Dendritic cell treated with granulocyte-macrophage colony-stimulating factor and Interleukin-4, amounts not matched to agents 40 ng/mL and 50 ng/mL, for 4 days (primary cell): ENCODE measurements around the gene PBX1.

Source experiments
- H3K27ac Mint-ChIP-seq: one replicate; pipeline ENCODE4 v1.8.0; 2022; ENCODE audit warnings: mild to moderate bottlenecking, mixed read lengths
- H3K27me3 Mint-ChIP-seq: one replicate; pipeline ENCODE4 v1.8.0; 2022; ENCODE audit warnings: mild to moderate bottlenecking, mixed read lengths
- H3K36me3 Mint-ChIP-seq: one replicate; pipeline ENCODE4 v1.8.0; 2022; ENCODE audit warnings: low read depth, mixed read lengths
- H3K4me1 Mint-ChIP-seq: one replicate; pipeline ENCODE4 v1.8.0; 2022; ENCODE audit warnings: low read depth, mixed read lengths
- H3K4me3 Mint-ChIP-seq: one replicate; pipeline ENCODE4 v1.8.0; 2022; ENCODE audit warnings: mild to moderate bottlenecking, moderate library complexity, mixed read lengths
- H3K9me3 Mint-ChIP-seq: one replicate; pipeline ENCODE4 v1.8.0; 2022; ENCODE audit warnings: mixed read lengths
- intact Hi-C: fragments of 100-400 bp; cut with micrococcal nuclease; formaldehyde crosslinking; loops from one replicate; pipeline ENCODE4 v1.15.0; 2022

The PBX1 gene

GRCh38 chr1:164731161-164731876, 172.3 kb downstream of the PBX1 start:
- Mint-ChIP-seq H3K36me3 (no peaks in the 10 kb centered on the region), H3K4me3 (no peak overlapping the region), H3K4me1 (no peaks in the 10 kb centered on the region), H3K27me3 (peaks cover 36% of the 10 kb centered on the region), H3K27ac (no peak overlapping the region), H3K9me3 (no peaks in the 10 kb centered on the region)
- intact Hi-C loops = no loop called here

GRCh38 chr1:164733070-164733469, 174.1 kb downstream of the PBX1 start:
- H3K4me1 Mint-ChIP-seq = no peaks in the 10 kb centered on the region
- no peak overlapping the region for H3K27ac Mint-ChIP-seq
- no peaks in the 10 kb centered on the region for H3K36me3 Mint-ChIP-seq
- H3K4me3 Mint-ChIP-seq = no peak overlapping the region
- H3K27me3 Mint-ChIP-seq = peaks cover 33% of the 10 kb centered on the region
- H3K9me3 Mint-ChIP-seq = no peaks in the 10 kb centered on the region
- intact Hi-C loops = no loop called here

GRCh38 chr1:164733734-164734133, 174.8 kb downstream of the PBX1 start:
- H3K27ac Mint-ChIP-seq = no peak overlapping the region
- no peaks in the 10 kb centered on the region for H3K4me1 Mint-ChIP-seq
- no peak overlapping the region for H3K4me3 Mint-ChIP-seq
- intact Hi-C loops = no loop called here
- H3K36me3 Mint-ChIP-seq = no peaks in the 10 kb centered on the region
- peaks cover 31% of the 10 kb centered on the region for H3K27me3 Mint-ChIP-seq
- H3K9me3 Mint-ChIP-seq = no peaks in the 10 kb centered on the region

- Mint-ChIP-seq H3K4me3 (no peak overlapping the region), H3K4me1 (no peaks in the 10 kb centered on the region), H3K27me3 (peaks cover 24% of the 10 kb centered on the region), H3K9me3 (no peaks in the 10 kb centered on the region), H3K36me3 (no peaks in the 10 kb centered on the region), H3K27ac (no peak overlapping the region)
- intact Hi-C loops = no loop called here
These were observed 176.5 kb downstream of the PBX1 start for GRCh38 chr1:164735315-164736052.

GRCh38 chr1:164736137-164736536, 177.2 kb downstream of the PBX1 start:
- no peak overlapping the region for H3K4me3 Mint-ChIP-seq
- no peak overlapping the region for H3K27ac Mint-ChIP-seq
- H3K27me3 Mint-ChIP-seq = peaks cover 21% of the 10 kb centered on the region
- H3K36me3 Mint-ChIP-seq = no peaks in the 10 kb centered on the region
- intact Hi-C loops = no loop called here
- no peaks in the 10 kb centered on the region for H3K9me3 Mint-ChIP-seq
- H3K4me1 Mint-ChIP-seq = no peaks in the 10 kb centered on the region

GRCh38 chr1:164739189-164739588, 180.2 kb downstream of the PBX1 start:
- Mint-ChIP-seq H3K9me3 (no peaks in the 10 kb centered on the region), H3K27me3 (peaks cover 7% of the 10 kb centered on the region), H3K27ac (no peak overlapping the region), H3K4me3 (no peak overlapping the region), H3K36me3 (no peaks in the 10 kb centered on the region), H3K4me1 (peaks cover 5% of the 10 kb centered on the region)
- intact Hi-C loops = no loop called here

- Mint-ChIP-seq H3K9me3 (no peaks in the 10 kb centered on the region), H3K36me3 (no peaks in the 10 kb centered on the region), H3K27ac (no peak overlapping the region), H3K27me3 (peaks cover 10% of the 10 kb centered on the region), H3K4me1 (peaks cover 9% of the 10 kb centered on the region), H3K4me3 (no peak overlapping the region)
- intact Hi-C loops = no loop called here
These were observed 181.1 kb downstream of the PBX1 start for GRCh38 chr1:164740000-164740526.

GRCh38 chr1:164742745-164743144, 183.8 kb downstream of the PBX1 start:
- no peak overlapping the region for H3K27ac Mint-ChIP-seq
- intact Hi-C loops = no loop called here
- H3K4me3 Mint-ChIP-seq = no peak overlapping the region
- H3K4me1 Mint-ChIP-seq = peaks cover 9% of the 10 kb centered on the region
- H3K9me3 Mint-ChIP-seq = no peaks in the 10 kb centered on the region
- no peaks in the 10 kb centered on the region for H3K36me3 Mint-ChIP-seq
- H3K27me3 Mint-ChIP-seq = peaks cover 7% of the 10 kb centered on the region

- Mint-ChIP-seq H3K36me3 (no peaks in the 10 kb centered on the region), H3K27ac (no peak overlapping the region), H3K9me3 (no peaks in the 10 kb centered on the region), H3K4me3 (no peak overlapping the region), H3K27me3 (peaks cover 11% of the 10 kb centered on the region), H3K4me1 (peaks cover 9% of the 10 kb centered on the region)
- intact Hi-C loops = no loop called here
These were observed 185.0 kb downstream of the PBX1 start for GRCh38 chr1:164743976-164744375.

GRCh38 chr1:164745736-164746135, 186.8 kb downstream of the PBX1 start:
- H3K9me3 Mint-ChIP-seq = no peaks in the 10 kb centered on the region
- H3K27me3 Mint-ChIP-seq = peaks cover 17% of the 10 kb centered on the region
- H3K27ac Mint-ChIP-seq = no peak overlapping the region
- H3K4me3 Mint-ChIP-seq = no peak overlapping the region
- H3K4me1 Mint-ChIP-seq = peaks cover 9% of the 10 kb centered on the region
- intact Hi-C loops = no loop called here
- no peaks in the 10 kb centered on the region for H3K36me3 Mint-ChIP-seq

- peaks cover 17% of the 10 kb centered on the region for H3K27me3 Mint-ChIP-seq
- intact Hi-C loops = no loop called here
- peaks cover 9% of the 10 kb centered on the region for H3K4me1 Mint-ChIP-seq
These were observed 187.6 kb downstream of the PBX1 start for GRCh38 chr1:164746632-164747031.

GRCh38 chr1:164748253-164748899, 189.4 kb downstream of the PBX1 start:
- intact Hi-C loops = no loop called here
- Mint-ChIP-seq H3K4me3 (no peak overlapping the region), H3K36me3 (no peaks in the 10 kb centered on the region), H3K27ac (no peak overlapping the region), H3K9me3 (no peaks in the 10 kb centered on the region), H3K4me1 (peaks cover 9% of the 10 kb centered on the region), H3K27me3 (peaks cover 18% of the 10 kb centered on the region)

More at GRCh38 chr1:164746632-164747031, 187.6 kb downstream of the PBX1 start:
- no peaks in the 10 kb centered on the region for H3K9me3 Mint-ChIP-seq
- H3K36me3 Mint-ChIP-seq = no peaks in the 10 kb centered on the region
- H3K4me3 Mint-ChIP-seq = no peak overlapping the region
- H3K27ac Mint-ChIP-seq = no peak overlapping the region

- intact Hi-C loops = no loop called here
- Mint-ChIP-seq H3K4me3 (no peak overlapping the region), H3K4me1 (no peaks in the 10 kb centered on the region), H3K9me3 (no peaks in the 10 kb centered on the region), H3K36me3 (no peaks in the 10 kb centered on the region), H3K27ac (no peak overlapping the region), H3K27me3 (peaks cover 19% of the 10 kb centered on the region)
These were observed 194.6 kb downstream of the PBX1 start for GRCh38 chr1:164753521-164754077.

- intact Hi-C loops = no loop called here
- H3K4me3 Mint-ChIP-seq = no peak overlapping the region
- peaks cover 16% of the 10 kb centered on the region for H3K27me3 Mint-ChIP-seq
- no peaks in the 10 kb centered on the region for H3K9me3 Mint-ChIP-seq
- H3K36me3 Mint-ChIP-seq = no peaks in the 10 kb centered on the region
- H3K4me1 Mint-ChIP-seq = no peaks in the 10 kb centered on the region
- H3K27ac Mint-ChIP-seq = no peak overlapping the region
These were observed 195.2 kb downstream of the PBX1 start for GRCh38 chr1:164754088-164754600.
